Tibial artery (tissue), 4 donors: ENCODE results near the gene GAN.
A peak's percentile ranks its signal among the peaks of the same experiment; 100 is the strongest.

Experiments
- DNase-seq, 2 donors: peaks; one replicate each; pipeline ENCODE4 v3.0.0-alpha.2; 2019
- H3K27ac ChIP-seq, 2 donors: fragments of 200-600 bp; sonication (generic) in 1 of 2; 1 replicate in 1 of 2; 2 replicates in 1 of 2; pipeline ENCODE4 v1.5.1; 2018 to 2019; ENCODE audit warnings: mild to moderate bottlenecking in 1 of 2
- H3K27me3 ChIP-seq, 2 donors: fragments of 200-600 bp; sonication (generic) in 1 of 2; one replicate each; pipeline versions ENCODE4 v1.5.1 to v1.6.0; 2016 to 2019
- H3K36me3 ChIP-seq, 3 donors: fragments of 200-600 bp; sonication (generic) in 2 of 3; one replicate each; pipeline ENCODE4 v1.5.1; 2016 to 2019; ENCODE audit warnings: mild to moderate bottlenecking in 2 of 3
- H3K4me1 ChIP-seq, 4 donors: fragments of 200-600 bp; sonication (generic) in 2 of 4; 1 replicate in 3 of 4; 2 replicates in 1 of 4; pipeline ENCODE4 v1.5.1; 2016 to 2019
- H3K4me3 ChIP-seq, 2 donors: fragments of 200-600 bp; sonication (generic) in 1 of 2; 1 replicate in 1 of 2; 2 replicates in 1 of 2; pipeline ENCODE4 v1.5.1; 2018 to 2019; ENCODE audit warnings: mild to moderate bottlenecking in 2 of 2
- H3K9me3 ChIP-seq, 3 donors: fragments of 200-600 bp; sonication (generic) in 1 of 3; one replicate each; pipeline ENCODE4 v1.5.1; 2016 to 2019
- CTCF ChIP-seq, 2 experiments: fragments of 200-600 bp in 1 of 2; fragments of 450-650 bp in 1 of 2; IDR thresholded peaks; one replicate each; pipeline ENCODE4 v1.5.1; 2017 to 2019; ENCODE audit warnings: antibody characterized with exemption in 2 of 2, mild to moderate bottlenecking in 1 of 2, moderate library complexity in 1 of 2
- intact Hi-C: fragments of 100-400 bp; cut with DNase I; formaldehyde crosslinking; loops from one replicate; pipeline ENCODE4 v1.15.0; 2023; ENCODE audit warnings: low total_unique reads

GAN gene

GRCh38 chr16:81291117-81291516 is 23.6 kb upstream of the GAN start:
- Histone ChIP-seq H3K4me3 (no peak overlapping the region), H3K27me3 (no peaks in the 10 kb centered on the region), H3K36me3 (no peaks in the 10 kb centered on the region), H3K27ac (no peak overlapping the region), H3K4me1 (no peaks in the 10 kb centered on the region), H3K9me3 (no peaks in the 10 kb centered on the region)
- peak in 1 of 2 donors; percentile 43 for DNase-seq
- TF ChIP-seq CTCF (IDR thresholded peaks at IDR 0.05), result no peak
- intact Hi-C loops, result no loop called here

- Histone ChIP-seq H3K4me3 (no peak overlapping the region), H3K36me3 (no peaks in the 10 kb centered on the region), H3K27ac (no peak overlapping the region), H3K4me1 (no peaks in the 10 kb centered on the region), H3K27me3 (no peaks in the 10 kb centered on the region), H3K9me3 (no peaks in the 10 kb centered on the region)
- TF ChIP-seq CTCF (IDR thresholded peaks at IDR 0.05), result no peak
- intact Hi-C loops, result no loop called here
- DNase-seq, result no peak
Observed at GRCh38 chr16:81292936-81293335, 21.8 kb upstream of the GAN start.

GRCh38 chr16:81293909-81294802 is 20.6 kb upstream of the GAN start:
- H3K27ac ChIP-seq, result no peak overlapping the region

GRCh38 chr16:81296631-81297030 is 18.1 kb upstream of the GAN start:
- H3K27me3 ChIP-seq, result no peaks in the 10 kb centered on the region
- H3K27ac ChIP-seq, result no peak overlapping the region
- no peak for DNase-seq
- H3K9me3 ChIP-seq, result peaks cover 0 to 8% (median 0%) of the 10 kb centered on the region in 3 donors
- no peak for TF ChIP-seq CTCF (IDR thresholded peaks at IDR 0.05)
- intact Hi-C loops, result no loop called here
- no peak overlapping the region for H3K4me3 ChIP-seq
- no peaks in the 10 kb centered on the region for H3K4me1 ChIP-seq
- no peaks in the 10 kb centered on the region for H3K36me3 ChIP-seq

More at GRCh38 chr16:81293909-81294802, 20.6 kb upstream of the GAN start:
- intact Hi-C loops, result no loop called here
- H3K36me3 ChIP-seq, result no peaks in the 10 kb centered on the region
- H3K9me3 ChIP-seq, result no peaks in the 10 kb centered on the region
- no peak overlapping the region for H3K4me3 ChIP-seq
- no peaks in the 10 kb centered on the region for H3K27me3 ChIP-seq
- H3K4me1 ChIP-seq, result no peaks in the 10 kb centered on the region
- no peak for DNase-seq
- no peak for TF ChIP-seq CTCF (IDR thresholded peaks at IDR 0.05)

- no peaks in the 10 kb centered on the region for H3K27me3 ChIP-seq
- no peaks in the 10 kb centered on the region for H3K36me3 ChIP-seq
- no peak for TF ChIP-seq CTCF (IDR thresholded peaks at IDR 0.05)
- no peak for DNase-seq
- H3K4me3 ChIP-seq, result no peak overlapping the region
- no peak overlapping the region for H3K27ac ChIP-seq
- H3K9me3 ChIP-seq, result no peaks in the 10 kb centered on the region
- intact Hi-C loops, result no loop called here
- peaks cover 0 to under 1% (median 0%) of the 10 kb centered on the region in 4 donors for H3K4me1 ChIP-seq
Observed at GRCh38 chr16:81307770-81308169, 7.0 kb upstream of the GAN start.
